ENCODE measurements around the gene FBXO2.

GRCh38 chr1:11648039-11648438 lies 6.2 kb downstream of the FBXO2 start:
- TF ChIP-seq CTCF (IDR thresholded peaks at IDR 0.05; ENCODE audit: insufficient read depth, low read depth, low read length) = no peak
- no peak for TF ChIP-seq EZH2 (IDR thresholded peaks at IDR 0.05; ENCODE audit: insufficient read depth, low read length)

Data from astrocyte (in vitro differentiated cells and primary cell).